Right atrium auricular region (tissue), 2 donors: ENCODE measurements around the gene ATXN1. TPM values are rescaled to one million over a fixed set of nuclear protein-coding genes. Genes with fewer than 3 reads are reported as not detected.

Source experiments
- DNase-seq: peaks from one replicate; pipeline ENCODE4 v3.0.0-alpha.2; 2019; ENCODE audit warnings: low spot score
- H3K27ac ChIP-seq, 2 donors: fragments of 200-600 bp; sonication (generic); 1 replicate in 1 of 2; 2 replicates in 1 of 2; pipeline ENCODE4 v1.5.1; 2016 to 2019
- H3K27me3 ChIP-seq, 2 donors: fragments of 200-600 bp; sonication (generic); one replicate each; pipeline versions ENCODE4 v1.5.1 to v1.6.0; 2017 to 2019
- H3K36me3 ChIP-seq: fragments of 200-600 bp; sonication (generic); one replicate; pipeline ENCODE4 v1.5.1; 2016
- H3K4me1 ChIP-seq, 2 donors: fragments of 200-600 bp; sonication (generic); one replicate each; pipeline versions ENCODE4 v1.5.1 to v1.6.0; 2017 to 2019
- H3K4me3 ChIP-seq, 2 donors: fragments of 200-600 bp; sonication (generic); 1 replicate in 1 of 2; 2 replicates in 1 of 2; pipeline ENCODE4 v1.5.1; 2017 to 2019; ENCODE audit warnings: mild to moderate bottlenecking in 1 of 2, moderate library complexity in 1 of 2
- H3K9me3 ChIP-seq, 2 donors: fragments of 200-600 bp; sonication (generic); one replicate each; pipeline ENCODE4 v1.5.1; 2019
- CTCF ChIP-seq, 2 donors: fragments of 200-600 bp; sonication (generic); IDR thresholded peaks; one replicate each; pipeline ENCODE4 v1.5.1; 2019; ENCODE audit warnings: antibody characterized with exemption in 2 of 2
- total RNA-seq, 2 donors: library from RNA; depleted of rRNA; stranded (reverse); fragments of >200 nt; gene quantifications; one replicate each; pipeline ENCODE4 v1.1.0, GENCODE V29; 2016

The ATXN1 gene
- total RNA-seq, 2 donors from 2014 or later: 41.8 to 62.0 TPM

DNA sequence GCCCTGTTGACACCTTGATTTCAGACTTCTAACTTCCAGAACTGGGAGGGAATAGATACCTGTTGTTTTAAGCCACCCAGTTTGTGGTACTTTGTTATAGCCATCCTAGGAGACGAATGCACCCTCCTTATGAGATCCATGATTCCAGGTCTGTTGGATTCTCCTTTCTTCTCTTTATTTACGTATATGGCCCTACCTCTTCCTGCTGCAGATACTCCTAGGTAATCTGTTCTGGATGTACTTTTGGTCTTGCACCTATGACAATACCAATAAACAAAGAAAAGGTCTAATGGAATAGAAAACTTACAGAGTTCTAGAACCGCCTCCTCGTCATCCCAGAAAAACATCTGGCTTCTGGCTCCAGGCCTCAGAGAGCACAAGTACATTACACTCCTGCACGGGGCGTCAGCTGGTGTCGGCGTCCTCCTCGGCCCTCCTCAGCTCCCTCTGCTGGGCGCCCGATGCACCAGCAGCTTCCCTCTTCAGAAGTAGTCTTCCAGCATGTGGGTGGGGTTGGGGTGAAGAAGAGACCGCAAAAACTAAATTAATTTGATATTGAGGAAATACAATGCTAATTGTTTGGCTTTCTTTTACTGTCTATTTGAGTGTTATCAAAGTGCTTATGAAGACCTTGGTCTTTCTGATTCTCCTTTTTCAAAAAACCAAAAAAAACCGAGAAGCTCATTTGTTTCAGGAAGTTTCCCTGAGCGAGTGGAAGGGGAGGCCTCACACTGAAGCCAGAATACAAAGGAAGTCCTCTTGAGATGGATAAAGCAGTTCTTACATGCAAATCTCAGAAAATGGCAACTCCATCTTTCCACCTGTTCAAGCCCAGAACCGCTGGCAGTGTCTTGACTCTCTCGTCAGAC lies 9.7 kb upstream of the ATXN1 start:
- no peak overlapping the region for H3K4me3 ChIP-seq
- no peaks in the 10 kb centered on the region for H3K36me3 ChIP-seq
- peak overlapping the region; percentile 57 to 68 for H3K27ac ChIP-seq
- peak; percentile 80 to 96 for TF ChIP-seq CTCF (IDR thresholded peaks at IDR 0.05)
- no peaks in the 10 kb centered on the region for H3K27me3 ChIP-seq
- peaks cover 0 to 33% of the 10 kb centered on the region in 2 donors for H3K4me1 ChIP-seq
- DNase-seq: peak; percentile 81
- H3K9me3 ChIP-seq: no peaks in the 10 kb centered on the region

GRCh38 chr6:16769986-16770376 lies 8.7 kb upstream of the ATXN1 start:
- no peak for TF ChIP-seq CTCF (IDR thresholded peaks at IDR 0.05)
- H3K36me3 ChIP-seq: no peaks in the 10 kb centered on the region
- H3K27ac ChIP-seq: peak overlapping the region; percentile 57 to 68
- no peaks in the 10 kb centered on the region for H3K27me3 ChIP-seq
- no peak for DNase-seq
- no peak overlapping the region for H3K4me3 ChIP-seq
- H3K9me3 ChIP-seq: no peaks in the 10 kb centered on the region
- peaks cover 0 to 35% of the 10 kb centered on the region in 2 donors for H3K4me1 ChIP-seq

DNA sequence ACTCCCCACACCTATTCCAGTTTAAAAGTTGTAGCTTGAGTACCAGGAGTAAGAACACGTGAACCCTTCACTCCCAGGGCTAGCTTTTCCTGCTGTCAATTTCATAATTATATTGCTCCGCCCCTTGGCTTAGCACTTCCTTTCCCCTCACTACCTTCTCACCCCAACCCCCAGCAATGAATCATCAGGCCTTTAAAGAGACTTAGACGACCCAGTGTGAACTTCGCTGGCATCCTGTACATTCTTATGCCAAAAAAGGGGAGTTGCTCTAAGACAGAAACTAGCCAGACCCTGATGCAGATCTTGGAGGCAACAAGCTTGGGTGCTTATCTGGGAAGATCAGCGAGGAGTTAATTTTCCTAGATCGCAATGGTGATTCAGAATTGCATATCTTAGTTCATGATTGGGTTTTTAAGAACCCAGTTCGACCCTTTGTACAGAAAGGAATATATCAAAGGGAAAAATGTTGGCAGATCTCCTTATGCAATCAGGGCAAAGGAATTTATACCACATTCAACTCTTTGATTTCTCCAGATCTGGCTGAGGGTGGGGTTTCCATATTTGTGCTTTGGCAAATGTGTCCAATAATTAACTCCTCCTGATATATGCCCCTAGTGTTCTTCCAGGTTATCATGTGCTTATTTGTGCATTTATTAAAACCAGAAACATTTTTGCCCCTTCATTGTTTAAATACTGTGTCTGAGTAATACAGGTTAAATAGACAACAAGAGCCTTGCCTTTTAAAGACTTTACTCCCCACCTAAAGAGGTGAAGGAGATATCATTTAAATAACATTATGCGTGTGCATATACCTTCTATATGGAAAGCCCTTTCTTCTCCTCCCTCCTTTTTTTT lies 8.1 kb upstream of the ATXN1 start:
- no peak for TF ChIP-seq CTCF (IDR thresholded peaks at IDR 0.05)
- DNase-seq: no peak
- H3K36me3 ChIP-seq: no peaks in the 10 kb centered on the region
- peak overlapping the region; percentile 57 to 68 for H3K27ac ChIP-seq
- H3K4me1 ChIP-seq: peaks cover 0 to 35% of the 10 kb centered on the region in 2 donors
- no peaks in the 10 kb centered on the region for H3K9me3 ChIP-seq
- no peaks in the 10 kb centered on the region for H3K27me3 ChIP-seq
- no peak overlapping the region for H3K4me3 ChIP-seq

DNA sequence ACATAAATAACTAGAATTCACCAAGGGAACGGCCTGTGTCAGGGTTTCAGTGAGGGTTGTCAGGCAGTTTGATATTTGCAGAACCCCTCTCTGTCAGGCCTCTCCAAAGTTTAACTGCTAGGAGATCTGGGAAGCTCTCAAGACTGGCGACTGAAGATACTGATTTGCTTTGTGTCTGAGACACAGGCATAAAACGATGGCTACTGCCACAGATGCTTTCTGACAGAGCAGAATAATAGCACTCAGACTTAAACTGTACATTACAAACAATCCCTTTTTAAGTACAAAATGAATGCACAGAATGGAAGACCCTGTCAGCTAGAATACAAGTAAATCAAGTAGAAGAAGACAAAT lies 7.2 kb upstream of the ATXN1 start:
- no peak for TF ChIP-seq CTCF (IDR thresholded peaks at IDR 0.05)
- H3K36me3 ChIP-seq: no peaks in the 10 kb centered on the region
- H3K9me3 ChIP-seq: no peaks in the 10 kb centered on the region
- no peaks in the 10 kb centered on the region for H3K27me3 ChIP-seq
- H3K4me1 ChIP-seq: peaks cover 0 to 35% of the 10 kb centered on the region in 2 donors
- H3K4me3 ChIP-seq: no peak overlapping the region
- no peak for DNase-seq
- peak overlapping the region; percentile 57 to 68 for H3K27ac ChIP-seq

- no peaks in the 10 kb centered on the region for H3K9me3 ChIP-seq
- H3K27me3 ChIP-seq: no peaks in the 10 kb centered on the region
- H3K36me3 ChIP-seq: no peaks in the 10 kb centered on the region
- no peak overlapping the region for H3K4me3 ChIP-seq
- peaks cover 0 to 35% of the 10 kb centered on the region in 2 donors for H3K4me1 ChIP-seq
- TF ChIP-seq CTCF (IDR thresholded peaks at IDR 0.05): no peak
- peak overlapping the region; percentile 57 to 68 for H3K27ac ChIP-seq
- no peak for DNase-seq
Observed at GRCh38 chr6:16767765-16768476, 6.7 kb upstream of the ATXN1 start.
